ENCODE data around the gene NOX5. TPM values are rescaled to one million over a fixed set of nuclear protein-coding genes. Genes with fewer than 3 reads are reported as not detected.
A peak's percentile ranks its signal among the peaks of the same experiment; 100 is the strongest.

NOX5 gene
- 0.91 TPM for total RNA-seq (2021; ENCODE audit: unreplicated experiment)
- polyA plus RNA-seq (2012): 0.22 and 0.34 TPM in 2 replicates
- percentile 28 among the genes with signal in this experiment for Bru-seq, nascent RNA
- BruChase-seq, experiment 1, labeled RNA remaining after a 6-hour chase: percentile 23 among the genes with signal in this experiment
- percentile 33 among the genes with signal in this experiment for BruChase-seq, experiment 2, labeled RNA remaining after a 2-hour chase
- long read RNA-seq: 0 reads

DNA sequence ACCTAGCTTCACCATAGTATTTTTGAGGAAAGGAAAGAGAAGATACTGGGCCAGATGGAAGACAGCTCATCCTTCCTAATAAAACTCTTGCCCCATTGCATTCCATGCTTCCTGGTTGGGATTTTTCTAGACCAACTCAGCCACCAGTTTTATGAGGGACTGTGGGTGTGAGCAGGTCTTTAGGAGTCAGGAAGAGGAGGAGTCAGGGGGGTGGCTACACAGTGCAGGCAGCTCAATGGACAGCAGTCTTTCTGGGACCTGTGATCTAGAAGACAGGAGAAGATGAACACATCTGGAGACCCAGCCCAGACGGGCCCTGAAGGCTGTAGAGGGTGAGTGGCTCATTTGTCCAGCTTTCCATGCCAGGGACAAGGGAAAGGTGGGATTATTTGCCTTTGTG is at the start of gene NOX5:
TSS of gene NOX5 (plus strand) at position 242 of the 400 bp plus-strand sequence. CDS start at position 283, 41 bp downstream.
- Histone ChIP-seq H3K36me3 (ENCODE audit: control insufficient read depth in 1 of 2, insufficient read depth in 2 of 2, low read length in 2 of 2) (no peaks in the 10 kb centered on the region), H3K4me2 (ENCODE audit: low read length) (peak within 1 kb of the TSS; percentile 13; the same call in 1 of the 2 replicates), H3K27me3 (ENCODE audit: insufficient read depth, low read length) (no peaks in the 10 kb centered on the region), H3K9me2 (ENCODE audit: insufficient read depth) (no peaks in the 10 kb centered on the region), H4K20me1 (ENCODE audit: insufficient read depth) (no peaks in the 10 kb centered on the region), H3K27ac (ENCODE audit: low read depth, low read length) (no peak within 1 kb of the TSS), H3K79me2 (ENCODE audit: insufficient read depth, low read length) (no peaks in the 10 kb centered on the region), H3K9me3 (ENCODE audit: control insufficient read depth in 1 of 2, insufficient read depth in 1 of 2, low read depth in 1 of 2, low read length in 2 of 2) (no peaks in the 10 kb centered on the region), H3K9ac (ENCODE audit: low read length) (no peak within 1 kb of the TSS), H3K4me3 (replicated peaks in 1 of 2; ENCODE audit: low read depth in 1 of 2, low read length in 2 of 2) (no peak within 1 kb of the TSS), H3K4me1 (ENCODE audit: control insufficient read depth in 1 of 2, insufficient read depth in 2 of 2, low read length in 2 of 2) (peaks cover 0 to 8% of the 10 kb centered on the region in 2 experiments; a peak in 2 of 4 replicates), H2AFZ (ENCODE audit: low read depth, low read length, poor library complexity, severe bottlenecking) (peak within 1 kb of the TSS; percentile 13)
- DNase-seq (ENCODE audit: low read depth, low spot score) (no peak), ATAC-seq (peak; percentile 86)
- no TSS peak for BruUV-seq (replicated peaks)
- ChIA-PET CTCF (interaction anchor here (0.5 kb wide), 1 partner anchor 212 kb away, joined by 3 read pairs; no protein-coding TSS in a partner anchor), RAD21 (ENCODE audit: low non-redundant PET in 1 of 2, low total read pairs in 2 of 2, uncharacterized antibody in 2 of 2, unreplicated experiment in 2 of 2) (interaction anchor here in 1 of 2 experiments (0.7 kb wide), 1 partner anchor 17 kb away, joined by 3 read pairs; no protein-coding TSS in a partner anchor), POLR2A (no interaction called here)
- TF ChIP-seq EZH2 (IDR thresholded peaks at IDR 0.05) (no peak), ZFX (IDR thresholded peaks at IDR 0.05) (no peak), SRF (IDR thresholded peaks at IDR 0.05; ENCODE audit: low read depth) (no peak), RAD21 (IDR thresholded peaks at IDR 0.05; ENCODE audit: low read depth) (no peak), CEBPB (IDR thresholded peaks at IDR 0.05; ENCODE audit: low read depth) (no peak), JUND (IDR thresholded peaks at IDR 0.05) (no peak), TCF7L2 (IDR thresholded peaks at IDR 0.05; ENCODE audit: borderline replicate concordance, extremely low read depth, insufficient read depth, insufficient read length) (no peak), ELF1 (IDR thresholded peaks at IDR 0.05; ENCODE audit: borderline replicate concordance, low read depth) (no peak), EZH2phosphoT487 (IDR thresholded peaks at IDR 0.05; ENCODE audit: borderline replicate concordance) (no peak)
- TF ChIP-seq, protein P1, sequence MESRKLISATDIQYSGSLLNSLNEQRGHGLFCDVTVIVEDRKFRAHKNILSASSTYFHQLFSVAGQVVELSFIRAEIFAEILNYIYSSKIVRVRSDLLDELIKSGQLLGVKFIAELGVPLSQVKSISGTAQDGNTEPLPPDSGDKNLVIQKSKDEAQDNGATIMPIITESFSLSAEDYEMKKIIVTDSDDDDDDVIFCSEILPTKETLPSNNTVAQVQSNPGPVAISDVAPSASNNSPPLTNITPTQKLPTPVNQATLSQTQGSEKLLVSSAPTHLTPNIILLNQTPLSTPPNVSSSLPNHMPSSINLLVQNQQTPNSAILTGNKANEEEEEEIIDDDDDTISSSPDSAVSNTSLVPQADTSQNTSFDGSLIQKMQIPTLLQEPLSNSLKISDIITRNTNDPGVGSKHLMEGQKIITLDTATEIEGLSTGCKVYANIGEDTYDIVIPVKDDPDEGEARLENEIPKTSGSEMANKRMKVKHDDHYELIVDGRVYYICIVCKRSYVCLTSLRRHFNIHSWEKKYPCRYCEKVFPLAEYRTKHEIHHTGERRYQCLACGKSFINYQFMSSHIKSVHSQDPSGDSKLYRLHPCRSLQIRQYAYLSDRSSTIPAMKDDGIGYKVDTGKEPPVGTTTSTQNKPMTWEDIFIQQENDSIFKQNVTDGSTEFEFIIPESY (IDR thresholded peaks at IDR 0.05; ENCODE audit: extremely low read depth, insufficient replicate concordance, low read length): no peak
- intact Hi-C loops (cut with micrococcal nuclease): no loop called here
